ENCODE results near the gene LRCOL1.

GRCh38 chr12:132565365-132565764 lies 45.0 kb downstream of the LRCOL1 start:
- TF ChIP-seq TAF1 (IDR thresholded peaks at IDR 0.05; ENCODE audit: low read depth, low read length) (no peak), POLR2A (IDR thresholded peaks at IDR 0.05; ENCODE audit: low read depth, low read length) (no peak)
